ENCODE data around the gene SCGB3A1. TPM values are rescaled to one million over a fixed set of nuclear protein-coding genes. Genes with fewer than 3 reads are reported as not detected.
A peak's percentile ranks its signal among the peaks of the same experiment; 100 is the strongest.

Gene SCGB3A1
- total RNA-seq, 1 donor from 2014 or later: 0.47 TPM

DNA sequence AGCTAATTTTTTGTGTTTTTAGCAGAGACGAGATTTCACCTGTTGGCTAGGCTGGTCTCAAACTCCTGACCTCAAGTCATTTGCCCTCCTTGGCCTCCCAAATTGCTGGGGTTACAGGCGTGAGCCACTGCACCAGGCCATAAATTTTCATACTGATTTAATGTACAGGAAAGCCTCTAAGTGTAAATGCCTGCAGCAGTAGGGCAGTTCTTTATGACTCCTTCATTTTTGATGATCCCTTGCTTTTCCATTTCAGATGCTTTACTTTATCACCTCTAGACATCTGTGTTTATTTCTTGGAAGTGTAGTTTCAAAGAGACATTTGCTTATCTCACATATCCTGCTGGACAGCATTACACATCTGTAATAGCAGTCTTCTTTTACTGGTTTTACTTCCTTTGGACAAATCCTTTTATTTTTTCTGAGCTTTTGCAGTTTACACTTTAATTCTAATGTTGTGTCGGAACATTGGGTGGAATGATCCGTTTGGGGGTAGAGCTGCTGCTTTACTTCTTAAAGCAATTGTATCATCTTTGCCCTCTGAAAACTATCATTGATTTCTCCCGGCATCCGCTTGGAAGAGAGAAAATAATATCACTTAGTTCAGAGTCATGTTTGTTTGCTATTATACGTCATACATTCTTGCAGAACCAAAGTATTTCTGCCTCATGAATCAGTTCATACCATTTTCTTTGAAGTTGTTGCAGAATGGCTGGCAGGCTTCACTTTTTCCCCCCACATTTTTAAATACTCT lies 36.0 kb downstream of the SCGB3A1 start:
- Mint-ChIP-seq H3K36me3 (ENCODE audit: low read depth) (peaks cover 12% of the 10 kb centered on the region), H3K9me3 (ENCODE audit: low read depth) (no peaks in the 10 kb centered on the region), H3K4me1 (ENCODE audit: low read depth) (peaks cover 12% of the 10 kb centered on the region), H3K4me3 (ENCODE audit: unreplicated experiment) (no peak overlapping the region), H3K27me3 (ENCODE audit: low read depth) (no peaks in the 10 kb centered on the region), H3K27ac (ENCODE audit: unreplicated experiment) (no peak overlapping the region)
- TF ChIP-seq, protein P1, sequence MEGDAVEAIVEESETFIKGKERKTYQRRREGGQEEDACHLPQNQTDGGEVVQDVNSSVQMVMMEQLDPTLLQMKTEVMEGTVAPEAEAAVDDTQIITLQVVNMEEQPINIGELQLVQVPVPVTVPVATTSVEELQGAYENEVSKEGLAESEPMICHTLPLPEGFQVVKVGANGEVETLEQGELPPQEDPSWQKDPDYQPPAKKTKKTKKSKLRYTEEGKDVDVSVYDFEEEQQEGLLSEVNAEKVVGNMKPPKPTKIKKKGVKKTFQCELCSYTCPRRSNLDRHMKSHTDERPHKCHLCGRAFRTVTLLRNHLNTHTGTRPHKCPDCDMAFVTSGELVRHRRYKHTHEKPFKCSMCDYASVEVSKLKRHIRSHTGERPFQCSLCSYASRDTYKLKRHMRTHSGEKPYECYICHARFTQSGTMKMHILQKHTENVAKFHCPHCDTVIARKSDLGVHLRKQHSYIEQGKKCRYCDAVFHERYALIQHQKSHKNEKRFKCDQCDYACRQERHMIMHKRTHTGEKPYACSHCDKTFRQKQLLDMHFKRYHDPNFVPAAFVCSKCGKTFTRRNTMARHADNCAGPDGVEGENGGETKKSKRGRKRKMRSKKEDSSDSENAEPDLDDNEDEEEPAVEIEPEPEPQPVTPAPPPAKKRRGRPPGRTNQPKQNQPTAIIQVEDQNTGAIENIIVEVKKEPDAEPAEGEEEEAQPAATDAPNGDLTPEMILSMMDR (IDR thresholded peaks at IDR 0.05): no peak
- no peak for DNase-seq (ENCODE audit: low spot score)

DNA sequence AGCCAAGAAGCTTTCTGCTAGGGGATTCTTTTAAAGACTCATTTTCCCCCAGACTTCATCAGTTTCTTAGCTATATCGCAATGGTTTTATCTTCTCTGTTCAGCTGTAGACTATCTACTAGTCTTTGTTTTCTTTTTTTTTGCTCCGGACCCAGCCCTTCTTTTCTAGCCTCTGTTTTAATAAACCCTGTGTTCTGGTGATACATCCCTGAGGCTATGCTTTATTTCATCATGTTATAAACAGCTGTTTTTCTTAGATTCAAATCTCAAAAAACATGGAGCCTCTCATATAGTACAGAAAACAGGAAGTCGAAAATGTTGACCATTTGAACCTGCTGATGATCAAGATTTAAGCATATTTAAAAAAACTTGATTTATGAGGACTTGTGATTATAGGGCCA lies 37.8 kb downstream of the SCGB3A1 start:
- Mint-ChIP-seq H3K27ac (ENCODE audit: unreplicated experiment) (peak overlapping the region; percentile 24), H3K36me3 (ENCODE audit: low read depth) (peaks cover 12% of the 10 kb centered on the region)

GRCh38 chr5:180548563-180548962 lies 42.7 kb downstream of the SCGB3A1 start:
- TF ChIP-seq, protein P1 (IDR thresholded peaks at IDR 0.05): no peak
- peaks cover 14% of the 10 kb centered on the region for H3K4me1 Mint-ChIP-seq (ENCODE audit: low read depth)
- peaks cover 2% of the 10 kb centered on the region for H3K36me3 Mint-ChIP-seq (ENCODE audit: low read depth)
- H3K4me3 Mint-ChIP-seq (ENCODE audit: unreplicated experiment): no peak overlapping the region
- no peaks in the 10 kb centered on the region for H3K27me3 Mint-ChIP-seq (ENCODE audit: low read depth)
- DNase-seq (ENCODE audit: low spot score): no peak
- no peaks in the 10 kb centered on the region for H3K9me3 Mint-ChIP-seq (ENCODE audit: low read depth)
- H3K27ac Mint-ChIP-seq (ENCODE audit: unreplicated experiment): no peak overlapping the region

More for the DNA sequence above, 37.8 kb downstream of the SCGB3A1 start:
- Mint-ChIP-seq H3K9me3 (ENCODE audit: low read depth) (no peaks in the 10 kb centered on the region), H3K4me1 (ENCODE audit: low read depth) (peaks cover 12% of the 10 kb centered on the region), H3K27me3 (ENCODE audit: low read depth) (no peaks in the 10 kb centered on the region), H3K4me3 (ENCODE audit: unreplicated experiment) (no peak overlapping the region)
- no peak for DNase-seq (ENCODE audit: low spot score)
- TF ChIP-seq, protein P1 (IDR thresholded peaks at IDR 0.05): no peak

- H3K27me3 Mint-ChIP-seq (ENCODE audit: low read depth): no peaks in the 10 kb centered on the region
- TF ChIP-seq, protein P1 (IDR thresholded peaks at IDR 0.05): no peak
- H3K9me3 Mint-ChIP-seq (ENCODE audit: low read depth): no peaks in the 10 kb centered on the region
- peaks cover 7% of the 10 kb centered on the region for H3K4me1 Mint-ChIP-seq (ENCODE audit: low read depth)
- H3K4me3 Mint-ChIP-seq (ENCODE audit: unreplicated experiment): no peak overlapping the region
- peaks cover 6% of the 10 kb centered on the region for H3K36me3 Mint-ChIP-seq (ENCODE audit: low read depth)
- H3K27ac Mint-ChIP-seq (ENCODE audit: unreplicated experiment): no peak overlapping the region
- no peak for DNase-seq (ENCODE audit: low spot score)
These were observed 46.1 kb downstream of the SCGB3A1 start for GRCh38 chr5:180545248-180545647.

DNA sequence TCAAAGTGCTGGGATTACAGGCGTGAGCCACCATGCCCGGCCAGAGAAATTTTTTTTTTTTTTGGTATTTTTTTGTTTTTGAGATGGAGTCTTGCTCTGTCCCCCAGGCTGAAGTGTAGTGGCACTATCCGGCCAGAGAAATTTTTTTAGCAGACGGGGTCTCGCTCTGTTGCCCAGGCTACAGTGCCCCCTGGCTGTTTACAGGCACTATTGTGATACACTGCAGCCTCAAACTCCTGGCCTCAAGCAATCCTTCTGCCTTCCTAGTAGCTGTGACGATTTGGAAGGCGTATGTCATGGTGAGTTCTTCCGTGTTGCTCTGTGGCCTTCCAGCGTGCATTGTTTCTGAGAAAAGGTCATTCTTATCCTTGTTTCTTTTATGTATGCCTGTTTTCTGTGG lies 49.6 kb downstream of the SCGB3A1 start:
- TF ChIP-seq, protein P1 (IDR thresholded peaks at IDR 0.05): peak; percentile 37
- H3K27me3 Mint-ChIP-seq (ENCODE audit: low read depth): no peaks in the 10 kb centered on the region
- H3K36me3 Mint-ChIP-seq (ENCODE audit: low read depth): peaks cover 8% of the 10 kb centered on the region
- no peaks in the 10 kb centered on the region for H3K9me3 Mint-ChIP-seq (ENCODE audit: low read depth)
- no peak overlapping the region for H3K27ac Mint-ChIP-seq (ENCODE audit: unreplicated experiment)
- H3K4me1 Mint-ChIP-seq (ENCODE audit: low read depth): peaks cover 12% of the 10 kb centered on the region
- no peak for DNase-seq (ENCODE audit: low spot score)
- H3K4me3 Mint-ChIP-seq (ENCODE audit: unreplicated experiment): no peak overlapping the region

Other genes with a start within 250 kb of the SCGB3A1 start
- 16.8 to 46.1 TPM (median 18.8 TPM) in 3 replicates for gene GFPT2, start 238.2 kb downstream of the SCGB3A1 start, total RNA-seq
- 20.4 to 24.7 TPM (median 22.5 TPM) in 3 replicates for gene CNOT6, start 97.1 kb downstream of the SCGB3A1 start, total RNA-seq
- 0.10 to 0.31 TPM (median 0.29 TPM) in 3 replicates for gene FLT4, start 58.1 kb upstream of the SCGB3A1 start, total RNA-seq
- gene OR2Y1, start 148.6 kb upstream of the SCGB3A1 start, total RNA-seq: not detected in 3 replicates
- 119 to 136 TPM (median 123 TPM) in 3 replicates for gene MGAT1, start 211.3 kb upstream of the SCGB3A1 start, total RNA-seq